Ectodermal cell (in vitro differentiated cells): ENCODE measurements around the gene ANO6.
"Not testable (repeated sequence)": the region's sequence is repeated elsewhere in the genome, so short reads cannot be mapped to it uniquely, and the experiment has no call there.

ENCODE experiments used
- H3K27ac ChIP-seq: 2 replicates; pipeline ENCODE4 v1.7.0; 2013; ENCODE audit warnings: mild to moderate bottlenecking, low read depth, low read length; ENCODE audit not compliant: insufficient read depth, poor library complexity, severe bottlenecking
- H3K27me3 ChIP-seq: 2 replicates; pipeline ENCODE4 v1.7.0; 2013; ENCODE audit warnings: mild to moderate bottlenecking, low read length; ENCODE audit not compliant: insufficient read depth, control insufficient read depth, poor library complexity, severe bottlenecking
- H3K36me3 ChIP-seq: one replicate; pipeline ENCODE4 v1.7.0; 2013; ENCODE audit warnings: low read length; ENCODE audit not compliant: control insufficient read depth, insufficient read depth
- H3K4me1 ChIP-seq: one replicate; pipeline ENCODE4 v1.7.0; 2013; ENCODE audit warnings: low read length; ENCODE audit not compliant: control insufficient read depth, insufficient read depth
- H3K4me3 ChIP-seq: 2 replicates; pipeline ENCODE4 v1.7.0; 2013; ENCODE audit warnings: low read depth, low read length, control low read depth; ENCODE audit not compliant: insufficient read depth
- H3K9me3 ChIP-seq: 2 replicates; pipeline ENCODE4 v1.7.0; 2013; ENCODE audit warnings: mild to moderate bottlenecking, low read length, moderate library complexity; ENCODE audit not compliant: control insufficient read depth
- WGBS, 2 experiments: methylation state at CpG; one replicate each; pipeline ENCODE4 v1.1.7; 2013; ENCODE audit warnings: missing lambda C conversion rate in 2 of 2; 5-methylcytosine and 5-hydroxymethylcytosine counted together

Gene ANO6

DNA sequence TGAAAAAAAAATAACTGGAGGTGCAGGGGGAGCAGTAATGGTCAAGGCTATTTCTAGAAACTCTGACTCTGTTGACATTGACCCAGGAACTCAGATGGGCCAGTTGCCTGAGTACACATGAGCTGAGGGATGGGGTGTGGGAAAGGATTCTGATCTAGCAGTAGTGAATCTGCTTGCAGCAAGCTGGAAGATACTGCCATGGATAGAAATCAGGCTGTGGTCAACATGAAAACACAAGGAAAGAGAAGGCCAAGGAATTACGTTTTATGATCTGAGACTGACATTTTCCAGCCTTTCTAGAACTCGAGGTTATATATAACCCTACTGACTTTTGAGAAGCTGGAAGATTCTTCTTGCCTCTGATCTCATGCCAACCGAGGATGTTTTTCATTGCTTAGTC is 90.0 kb downstream of the ANO6 start:
- 95 to 98% methylated on average over 3 of the region's 3 CpGs for WGBS, 2 experiments
- Histone ChIP-seq H3K36me3 (no peaks in the 10 kb centered on the region), H3K27ac (no peak overlapping the region), H3K4me1 (no peaks in the 10 kb centered on the region), H3K9me3 (no peaks in the 10 kb centered on the region), H3K4me3 (no peak overlapping the region), H3K27me3 (no peaks in the 10 kb centered on the region)

DNA sequence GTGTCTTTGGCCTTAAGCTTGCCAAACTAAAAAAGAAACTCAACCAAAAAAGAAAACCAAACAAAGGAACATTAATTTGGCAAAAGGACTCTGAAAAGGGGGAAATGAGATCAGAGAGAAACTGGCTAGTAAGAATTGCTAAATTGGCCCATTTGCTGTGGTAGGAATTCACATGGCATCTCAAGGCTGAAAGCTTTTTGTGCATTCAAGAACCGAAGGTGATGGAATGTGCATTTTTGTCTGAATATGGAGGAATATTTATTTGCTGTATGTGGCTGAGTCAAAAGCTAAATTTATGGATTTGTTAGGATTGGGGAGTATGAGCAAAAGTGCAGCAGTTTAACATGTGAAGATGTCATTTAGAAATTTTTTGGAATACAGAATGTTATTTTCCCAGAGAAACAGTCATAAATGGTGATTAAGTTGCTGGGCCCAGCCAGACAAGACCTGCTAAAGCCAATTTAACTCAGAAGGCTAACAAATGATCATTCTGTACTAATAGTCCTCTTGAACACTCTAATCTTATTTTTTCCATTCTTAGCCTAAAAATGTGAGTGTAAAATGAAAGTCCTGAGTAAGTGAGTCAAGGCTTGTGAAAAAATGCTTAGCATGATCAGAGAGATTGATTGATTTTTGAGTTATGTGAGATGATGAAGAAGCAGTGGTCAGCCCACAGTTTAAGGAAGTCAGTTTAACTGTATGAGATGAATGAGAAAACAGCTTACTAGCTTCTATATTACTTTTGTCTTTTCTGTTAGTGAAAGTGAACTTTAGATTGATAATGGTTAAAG is 94.1 kb downstream of the ANO6 start:
- Histone ChIP-seq H3K36me3 (peaks cover 4% of the 10 kb centered on the region), H3K4me3 (no peak overlapping the region), H3K27me3 (no peaks in the 10 kb centered on the region), H3K9me3 (no peaks in the 10 kb centered on the region), H3K27ac (no peak overlapping the region), H3K4me1 (no peaks in the 10 kb centered on the region)
- WGBS, 2 experiments = 93 to 95% methylated on average over 1 of the region's 1 CpG

DNA sequence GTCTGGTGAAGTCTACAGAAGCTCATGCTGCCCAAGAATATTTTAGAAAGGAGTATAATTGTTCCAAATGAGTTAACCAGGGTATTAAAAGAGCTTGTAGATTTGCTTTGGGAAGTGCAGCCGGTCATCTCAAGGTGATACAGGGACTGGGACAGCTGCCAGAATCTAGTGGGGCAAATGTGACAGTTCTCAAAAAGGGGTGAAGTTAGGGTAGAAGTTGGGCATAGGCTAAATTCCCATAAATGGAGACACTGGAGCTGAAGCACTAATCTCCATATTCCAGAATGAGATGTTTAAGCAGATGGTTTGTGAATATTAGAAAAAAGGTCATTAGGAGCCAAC is 94.7 kb downstream of the ANO6 start:
- H3K4me3 ChIP-seq = no peak overlapping the region
- H3K36me3 ChIP-seq = peaks cover 4% of the 10 kb centered on the region
- H3K27ac ChIP-seq = no peak overlapping the region
- H3K4me1 ChIP-seq = no peaks in the 10 kb centered on the region
- no peaks in the 10 kb centered on the region for H3K27me3 ChIP-seq
- no peaks in the 10 kb centered on the region for H3K9me3 ChIP-seq
- 95 to 96% methylated on average over 1 of the region's 1 CpG for WGBS, 2 experiments

DNA sequence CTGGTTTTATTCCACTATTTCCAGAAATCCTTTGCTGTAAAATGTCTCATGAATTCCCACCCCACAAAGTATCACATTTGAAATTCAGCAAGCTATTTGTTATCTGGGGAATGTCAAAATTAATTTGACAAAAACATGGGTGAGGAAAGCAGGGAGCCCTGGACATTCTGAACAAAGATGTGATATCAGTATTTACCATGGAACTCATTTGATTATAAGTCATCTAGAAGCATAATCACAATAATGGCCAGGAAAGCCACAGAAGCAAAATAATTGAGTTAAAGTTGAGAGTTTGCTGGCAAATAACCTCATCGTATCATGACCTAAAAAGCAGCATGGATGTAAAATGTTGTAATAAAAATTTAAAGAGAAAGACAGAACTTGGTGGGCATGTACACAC is 96.1 kb downstream of the ANO6 start:
- Histone ChIP-seq H3K27ac (no peak overlapping the region), H3K27me3 (no peaks in the 10 kb centered on the region), H3K9me3 (no peaks in the 10 kb centered on the region), H3K36me3 (peaks cover 4% of the 10 kb centered on the region), H3K4me1 (no peaks in the 10 kb centered on the region), H3K4me3 (no peak overlapping the region)
- WGBS, 2 experiments = 97 to 100% methylated on average over 1 of the region's 1 CpG

DNA sequence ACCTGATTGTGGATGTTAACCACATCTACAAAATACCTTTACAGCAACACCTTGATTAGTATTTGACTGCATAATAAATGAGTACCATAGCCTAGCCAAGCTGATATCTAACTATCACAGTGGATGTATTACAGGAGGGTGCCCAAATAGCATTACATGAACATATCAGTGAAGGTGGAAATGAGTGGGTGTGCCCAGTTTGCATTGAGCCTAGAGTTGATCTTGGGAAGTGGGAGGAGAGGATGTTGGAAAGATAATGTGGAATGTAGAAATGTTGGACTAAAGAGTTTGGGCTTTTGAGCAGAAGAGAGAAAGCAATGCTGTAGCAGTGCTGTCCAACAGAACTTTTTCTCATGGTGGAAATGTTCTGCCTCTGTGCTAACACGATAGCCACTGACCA is 98.9 kb downstream of the ANO6 start:
- no peaks in the 10 kb centered on the region for H3K9me3 ChIP-seq
- WGBS, 2 experiments = 92 to 95% methylated on average over 1 of the region's 1 CpG
- H3K36me3 ChIP-seq = peaks cover 4% of the 10 kb centered on the region
- H3K27me3 ChIP-seq = no peaks in the 10 kb centered on the region
- H3K27ac ChIP-seq = no peak overlapping the region
- H3K4me1 ChIP-seq = no peaks in the 10 kb centered on the region
- no peak overlapping the region for H3K4me3 ChIP-seq

DNA sequence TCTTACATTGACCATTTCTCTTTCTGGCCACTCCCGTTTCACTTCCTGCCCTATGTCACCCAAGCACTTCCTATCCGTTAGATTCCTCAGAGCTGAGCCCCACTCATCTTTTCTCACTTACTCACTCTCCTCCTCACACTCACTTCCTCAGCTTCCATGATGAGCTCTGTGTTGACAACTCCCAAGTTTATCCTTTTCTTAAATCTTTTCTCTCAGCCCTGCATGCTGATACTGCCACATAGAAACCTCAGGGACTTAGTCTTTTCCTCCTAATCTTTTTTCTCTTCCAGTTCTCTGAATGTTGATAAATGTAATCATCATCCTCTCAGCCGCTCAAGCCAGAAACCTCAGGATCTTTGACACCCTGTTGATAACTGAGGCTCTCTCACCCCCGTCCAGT is 99.6 kb downstream of the ANO6 start:
- whole genome bisulfite sequencing, 2 experiments = 95 to 96% methylated on average over 4 of the region's 4 CpGs
- Histone ChIP-seq H3K27ac (no peak overlapping the region), H3K9me3 (no peaks in the 10 kb centered on the region)

DNA sequence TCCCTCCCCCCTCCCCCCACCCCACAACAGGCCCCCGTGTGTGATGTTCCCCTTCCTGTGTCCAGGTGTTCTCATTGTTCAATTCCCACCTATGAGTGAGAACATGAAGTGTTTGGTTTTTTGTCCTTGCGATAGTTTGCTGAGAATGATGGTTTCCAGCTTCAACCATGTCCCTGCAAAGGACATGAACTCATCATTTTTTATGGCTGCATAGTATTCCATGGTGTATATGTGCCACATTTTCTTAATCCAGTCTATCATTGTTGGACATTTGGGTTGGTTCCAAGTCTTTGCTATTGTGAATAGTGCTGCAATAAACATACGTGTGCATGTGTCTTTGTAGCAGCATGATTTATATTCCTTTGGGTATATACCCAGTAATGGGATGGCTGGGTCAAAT is 101.4 kb downstream of the ANO6 start:
- 96 to 100% methylated on average over 1 to 2 of the region's 3 CpGs for WGBS, 2 experiments
- not testable (repeated sequence) for H3K4me1 ChIP-seq, H3K36me3 ChIP-seq, H3K27ac ChIP-seq, H3K4me3 ChIP-seq, H3K27me3 ChIP-seq, H3K9me3 ChIP-seq

More for the DNA sequence above, 99.6 kb downstream of the ANO6 start:
- Histone ChIP-seq H3K36me3 (peaks cover 4% of the 10 kb centered on the region), H3K27me3 (no peaks in the 10 kb centered on the region), H3K4me1 (no peaks in the 10 kb centered on the region), H3K4me3 (no peak overlapping the region)

DNA sequence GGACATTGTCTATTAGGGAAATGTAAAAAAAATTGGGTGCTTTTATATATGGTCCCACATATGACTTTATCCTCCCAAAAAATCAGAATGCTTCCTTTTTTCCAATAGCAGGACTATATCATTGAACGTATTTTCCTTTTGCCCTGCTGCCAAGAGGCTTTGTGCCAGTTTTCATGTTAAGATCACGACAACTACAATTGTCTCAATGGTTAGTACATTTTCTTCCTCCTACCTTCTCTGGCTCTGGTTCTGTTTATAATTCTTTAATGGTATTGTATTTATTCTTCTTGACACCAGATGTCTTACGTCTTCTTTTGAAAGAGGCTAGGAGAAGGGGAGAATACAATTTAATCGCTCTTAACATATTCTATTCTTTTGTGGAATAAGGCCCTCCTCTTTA is 106.9 kb downstream of the ANO6 start:
- no peaks in the 10 kb centered on the region for H3K27me3 ChIP-seq
- no peaks in the 10 kb centered on the region for H3K36me3 ChIP-seq
- H3K9me3 ChIP-seq = no peaks in the 10 kb centered on the region
- 91 to 94% methylated on average over 3 to 4 of the region's 4 CpGs for WGBS, 2 experiments
- H3K27ac ChIP-seq = no peak overlapping the region
- H3K4me1 ChIP-seq = no peaks in the 10 kb centered on the region
- no peak overlapping the region for H3K4me3 ChIP-seq

DNA sequence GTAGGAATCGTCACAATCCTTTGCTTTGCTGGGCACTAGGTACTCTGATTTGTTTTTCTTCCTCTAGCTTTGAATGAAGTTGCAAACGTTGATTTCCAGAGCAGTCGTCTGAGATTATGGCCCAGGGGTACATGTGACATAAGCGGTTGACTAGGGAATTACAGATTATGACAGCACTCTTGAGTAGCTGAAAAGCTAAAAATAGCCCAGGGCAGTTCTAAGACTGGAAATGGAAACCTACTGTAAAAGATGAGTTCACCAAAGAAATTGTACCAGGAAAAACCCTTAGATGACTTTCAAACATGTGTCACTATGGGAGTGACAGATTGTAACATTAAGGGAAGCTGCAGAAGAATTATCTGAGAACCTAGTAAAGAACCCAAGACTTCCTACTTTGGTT is 108.5 kb downstream of the ANO6 start:
- Histone ChIP-seq H3K9me3 (no peaks in the 10 kb centered on the region), H3K4me3 (no peak overlapping the region), H3K4me1 (no peaks in the 10 kb centered on the region), H3K36me3 (no peaks in the 10 kb centered on the region), H3K27me3 (no peaks in the 10 kb centered on the region), H3K27ac (no peak overlapping the region)
- 68 to 72% methylated on average over 4 of the region's 4 CpGs for WGBS, 2 experiments

DNA sequence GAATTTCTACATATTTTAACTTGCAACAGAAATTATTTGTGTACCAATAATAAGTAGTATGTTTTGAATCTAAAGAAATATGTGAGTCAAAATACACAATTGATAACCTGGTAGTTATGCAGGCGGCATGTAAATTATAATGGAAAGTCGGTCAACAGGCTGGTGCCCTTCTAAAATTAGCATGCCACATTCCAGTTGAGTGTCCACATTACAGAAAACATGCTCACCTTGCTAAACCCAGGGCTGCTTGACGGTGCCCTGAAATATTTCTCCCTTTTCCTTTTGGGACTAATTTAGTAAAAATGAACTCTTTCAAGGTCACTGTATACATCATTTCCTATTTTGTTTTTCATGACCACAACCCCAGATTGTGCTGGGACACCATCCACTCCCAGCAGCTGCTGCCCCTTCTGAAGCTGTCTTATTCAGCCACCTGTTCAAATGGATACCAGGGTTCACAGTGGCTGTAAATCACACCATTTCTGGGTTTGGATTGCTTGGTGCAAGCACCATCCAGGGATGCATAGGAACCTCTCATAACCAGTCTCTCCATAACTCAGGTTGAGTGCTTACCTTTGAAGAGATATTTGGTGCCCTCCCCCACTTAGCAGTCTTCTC is 110.6 kb downstream of the ANO6 start:
- Histone ChIP-seq H3K27me3 (no peaks in the 10 kb centered on the region), H3K27ac (no peak overlapping the region), H3K36me3 (no peaks in the 10 kb centered on the region), H3K4me1 (no peaks in the 10 kb centered on the region), H3K4me3 (no peak overlapping the region), H3K9me3 (no peaks in the 10 kb centered on the region)
- 94 to 100% methylated on average over 3 of the region's 3 CpGs for WGBS, 2 experiments
